Naive B cell (primary cell): ENCODE data around the gene FAM20A. TPM values are rescaled to one million over a fixed set of nuclear protein-coding genes. Genes with fewer than 3 reads are reported as not detected.

ENCODE experiments used
- ATAC-seq, 2 donors: fragments of 150-1000 bp; cut with Tn5 transposase; 2 replicates each; pipeline ENCODE4 v1.10.0; 2021; ENCODE audit warnings: low read depth in 2 of 2, mild to moderate bottlenecking in 2 of 2, moderate library complexity in 2 of 2
- DNase-seq: peaks from one replicate; pipeline ENCODE4 v3.0.0; 2022
- H3K27ac Mint-ChIP-seq, 6 donors: one replicate each; pipeline ENCODE4 v1.8.0; 2020 to 2022; ENCODE audit warnings: mild to moderate bottlenecking in 6 of 6, mixed read lengths in 6 of 6, moderate library complexity in 5 of 6, inconsistent platforms in 2 of 6
- H3K27me3 Mint-ChIP-seq, 3 donors: one replicate each; pipeline ENCODE4 v1.8.0; 2021 to 2022; ENCODE audit warnings: mixed read lengths in 3 of 3, mild to moderate bottlenecking in 1 of 3
- H3K36me3 Mint-ChIP-seq, 2 donors: one replicate each; pipeline ENCODE4 v1.8.0; 2020 to 2022; ENCODE audit warnings: mixed read lengths in 2 of 2, inconsistent platforms in 1 of 2, mild to moderate bottlenecking in 1 of 2
- H3K4me1 Mint-ChIP-seq, 3 donors: one replicate each; pipeline ENCODE4 v1.8.0; 2020 to 2022; ENCODE audit warnings: mixed read lengths in 3 of 3, inconsistent platforms in 1 of 3, mild to moderate bottlenecking in 1 of 3, moderate library complexity in 1 of 3
- H3K4me3 Mint-ChIP-seq, 8 donors: one replicate each; pipeline ENCODE4 v1.8.0; 2020 to 2022; ENCODE audit warnings: mild to moderate bottlenecking in 8 of 8, mixed read lengths in 8 of 8, moderate library complexity in 8 of 8, inconsistent platforms in 2 of 8
- H3K9me3 Mint-ChIP-seq, 7 donors: one replicate each; pipeline ENCODE4 v1.8.0; 2020 to 2022; ENCODE audit warnings: mixed read lengths in 7 of 7, mild to moderate bottlenecking in 5 of 7, inconsistent platforms in 2 of 7, moderate library complexity in 1 of 7
- polyA plus RNA-seq, 6 donors: library from polyadenylated mRNA; unstranded; fragments of 300-500 nt; fragmentation: Illumina TruSeq; gene quantifications; one replicate each; pipeline ENCODE4 v1.2.3, GENCODE V29; 2021; ENCODE audit warnings: low read depth in 6 of 6

Gene FAM20A
- polyA plus RNA-seq, 6 donors from 2014 or later = 0.11 to 0.13 TPM; not detected in 4

DNA sequence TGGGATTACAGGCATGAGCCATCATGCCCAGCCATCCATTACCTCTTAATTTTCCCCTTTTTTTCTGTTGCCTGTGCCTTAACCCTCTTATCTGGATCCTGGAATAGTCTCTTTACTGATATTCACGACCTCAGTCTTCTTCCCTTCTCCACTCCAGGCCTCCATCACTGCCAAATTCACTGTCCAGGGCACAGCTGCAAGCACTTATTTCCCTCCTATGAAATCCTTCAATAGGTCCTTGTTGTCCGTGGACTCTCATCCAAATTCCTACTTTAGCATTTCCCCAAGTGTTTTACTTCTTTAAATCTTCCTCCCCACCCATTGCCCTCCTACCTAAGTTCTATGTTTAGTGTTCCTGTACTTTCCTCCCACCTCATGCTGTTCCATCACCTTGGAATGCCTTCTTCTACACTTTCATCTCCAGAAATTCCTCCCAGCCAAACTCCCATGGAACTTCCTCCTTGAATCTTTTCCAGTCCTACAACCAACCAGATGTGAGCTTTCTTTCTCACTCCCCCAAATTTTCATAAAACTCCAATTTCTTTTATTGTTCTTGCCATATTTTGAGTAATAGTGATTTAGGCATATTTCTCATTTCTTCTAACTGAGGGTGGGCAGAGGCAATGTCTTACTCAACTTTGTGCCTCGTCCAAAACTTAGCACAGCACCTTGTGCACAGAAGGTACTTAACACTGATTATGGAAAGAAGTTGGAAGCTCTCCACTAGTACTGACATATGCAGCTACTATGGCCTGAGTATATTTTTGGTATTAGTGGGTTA, 35.3 kb downstream of the FAM20A start:
- no peak overlapping the region for H3K4me3 Mint-ChIP-seq
- ATAC-seq = no peak
- DNase-seq = no peak
- H3K27me3 Mint-ChIP-seq = peaks cover 14 to 25% (median 17%) of the 10 kb centered on the region in 3 donors
- peaks cover 0 to 4% (median 0%) of the 10 kb centered on the region in 7 donors for H3K9me3 Mint-ChIP-seq
- no peaks in the 10 kb centered on the region for H3K4me1 Mint-ChIP-seq
- no peaks in the 10 kb centered on the region for H3K36me3 Mint-ChIP-seq
- H3K27ac Mint-ChIP-seq = peak overlapping the region in 2 of 6 donors; percentile 30 to 58

DNA sequence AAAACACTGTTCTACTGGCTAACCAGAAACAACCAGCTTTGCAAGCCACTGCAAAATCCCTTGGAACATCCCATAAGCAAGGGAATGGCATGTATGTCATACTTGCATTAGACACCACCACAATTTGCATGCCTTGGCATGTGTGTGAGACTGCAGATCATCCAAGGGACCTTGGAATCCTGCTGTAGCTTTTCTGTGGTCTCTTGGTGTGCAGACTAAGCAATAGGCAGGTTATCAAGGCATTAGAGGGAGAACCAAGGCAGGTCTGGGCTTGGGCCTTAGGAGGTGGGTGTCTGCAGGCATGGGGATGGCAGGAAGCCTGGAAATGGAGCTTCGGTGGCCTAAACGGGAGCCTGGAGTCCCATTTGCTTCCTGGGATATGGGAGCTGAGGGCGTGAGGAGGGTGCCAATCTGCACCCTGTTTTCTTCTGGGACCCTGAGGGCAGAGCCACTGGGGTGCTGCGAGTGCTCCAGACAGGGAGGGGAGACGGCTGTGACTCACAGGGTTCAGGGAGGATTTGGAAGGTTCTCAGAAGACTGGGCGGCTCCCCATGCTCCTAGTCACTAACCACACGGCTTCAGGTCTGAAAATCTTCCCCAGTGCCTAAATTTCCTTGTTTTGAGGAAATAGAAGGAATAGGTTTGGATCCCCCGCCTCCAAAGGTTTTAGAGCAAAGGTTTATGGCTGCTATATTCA, 36.6 kb downstream of the FAM20A start:
- Mint-ChIP-seq H3K4me1 (no peaks in the 10 kb centered on the region), H3K4me3 (peak overlapping the region in 1 of 8 donors; percentile 53), H3K27me3 (peaks cover 14 to 25% (median 17%) of the 10 kb centered on the region in 3 donors), H3K36me3 (no peaks in the 10 kb centered on the region), H3K9me3 (peaks cover 0 to 4% (median 0%) of the 10 kb centered on the region in 7 donors), H3K27ac (peak overlapping the region in 2 of 6 donors; percentile 28 to 67)
- ATAC-seq (no peak), DNase-seq (no peak)

DNA sequence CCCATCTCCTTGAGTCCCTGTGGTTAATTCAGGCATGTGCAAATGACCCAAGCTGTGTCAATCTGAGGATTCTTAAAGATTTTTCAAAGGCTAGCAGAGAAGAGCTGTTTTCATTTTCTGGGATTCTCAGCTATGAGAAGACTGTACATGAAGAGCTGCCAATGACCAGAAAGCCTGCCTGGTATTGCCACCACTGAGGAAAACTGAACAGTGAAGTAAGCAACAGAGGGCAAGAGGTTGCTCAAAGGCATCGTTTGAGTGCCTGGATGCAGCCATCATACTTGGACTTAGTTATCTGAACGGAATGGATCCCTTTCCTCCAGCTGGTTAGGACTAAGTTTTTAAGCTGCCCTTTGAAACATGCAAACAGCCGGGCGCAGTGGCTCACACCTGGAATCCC, 38.4 kb downstream of the FAM20A start:
- Mint-ChIP-seq H3K9me3 (peaks cover 0 to 4% (median 0%) of the 10 kb centered on the region in 7 donors), H3K36me3 (no peaks in the 10 kb centered on the region), H3K27me3 (peaks cover 10 to 16% (median 14%) of the 10 kb centered on the region in 3 donors), H3K27ac (no peak overlapping the region), H3K4me3 (no peak overlapping the region), H3K4me1 (no peaks in the 10 kb centered on the region)
- ATAC-seq = no peak
- DNase-seq = no peak

DNA sequence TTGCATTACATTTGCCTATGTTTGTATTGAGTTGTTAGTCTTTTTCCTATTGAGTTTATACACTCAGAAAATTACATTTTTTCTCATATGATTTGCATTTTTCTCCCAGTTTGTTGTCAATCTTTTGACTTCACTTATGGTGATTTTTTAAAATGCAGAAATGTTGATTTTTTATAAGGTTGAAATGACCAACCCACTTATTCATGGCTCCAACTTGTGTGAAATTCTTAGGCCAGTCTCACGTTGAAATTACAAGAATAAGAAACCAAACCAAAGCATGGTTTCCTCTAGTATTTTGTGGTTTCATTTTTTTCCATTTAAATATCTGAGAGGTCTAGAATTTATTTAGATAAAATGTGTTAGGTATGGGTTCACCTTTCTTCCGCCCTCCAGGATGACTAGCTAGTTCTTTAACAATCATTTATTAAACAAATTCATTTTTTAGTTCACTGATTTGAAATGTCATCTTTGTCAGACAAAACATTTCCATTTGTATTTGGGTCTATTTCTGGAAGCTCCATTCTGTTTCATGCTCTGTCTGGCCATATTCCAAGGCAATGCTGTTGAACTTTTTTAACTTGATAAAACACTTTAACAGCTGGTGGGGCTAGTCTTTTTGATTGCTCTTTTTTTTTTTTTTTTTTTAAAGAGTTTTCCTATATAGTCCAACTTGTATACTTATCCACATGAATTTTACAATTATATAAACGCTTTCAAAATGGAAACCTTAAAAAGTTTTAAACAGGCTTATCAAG, 40.0 kb downstream of the FAM20A start:
- no peak for DNase-seq
- no peak for ATAC-seq
- Mint-ChIP-seq H3K36me3 (peaks cover 0 to 7% of the 10 kb centered on the region in 2 donors), H3K4me1 (no peaks in the 10 kb centered on the region), H3K27ac (no peak overlapping the region), H3K9me3 (peaks cover 0 to 4% (median 0%) of the 10 kb centered on the region in 7 donors), H3K27me3 (peaks cover 6 to 15% (median 13%) of the 10 kb centered on the region in 3 donors), H3K4me3 (no peak overlapping the region)

DNA sequence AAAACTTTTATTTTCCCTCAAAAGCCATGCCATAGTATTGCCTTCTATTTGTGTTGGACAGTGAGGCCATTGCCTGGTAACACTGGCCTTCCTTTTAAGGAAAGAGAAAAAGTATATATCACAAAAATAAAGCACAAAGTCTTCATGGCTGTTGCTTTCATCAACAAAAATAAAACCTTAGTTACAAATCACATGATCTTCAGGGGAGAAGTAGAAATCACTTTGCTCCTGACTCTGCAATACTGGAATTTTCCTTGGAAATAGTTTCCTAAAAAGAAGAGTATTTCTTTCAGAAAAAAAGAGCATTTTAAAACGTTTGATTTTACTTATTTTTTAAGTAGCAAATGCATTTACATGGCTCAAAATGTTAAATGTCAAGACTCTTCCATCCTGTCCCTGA, 41.9 kb downstream of the FAM20A start:
- no peak overlapping the region for H3K4me3 Mint-ChIP-seq
- ATAC-seq = no peak

DNA sequence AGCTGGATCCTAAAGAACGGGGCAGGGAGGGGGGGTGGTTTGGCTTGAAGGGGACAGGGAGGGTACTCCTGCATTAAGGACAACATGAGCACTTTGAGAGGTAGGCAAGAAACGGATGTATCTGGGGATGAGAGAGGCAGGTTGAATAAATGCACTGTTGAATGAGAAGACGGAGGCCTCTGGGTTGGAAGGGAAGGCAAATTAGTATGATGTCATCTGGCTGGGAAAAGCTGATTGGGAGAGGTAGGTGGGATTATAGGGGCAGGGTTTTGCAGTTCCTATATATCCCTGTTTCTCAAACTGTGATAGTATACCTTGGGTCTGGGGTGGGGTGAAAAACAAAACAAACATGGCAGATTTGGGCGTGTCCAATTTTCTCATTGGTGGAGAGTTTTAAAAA, 44.6 kb downstream of the FAM20A start:
- H3K9me3 Mint-ChIP-seq = no peaks in the 10 kb centered on the region
- ATAC-seq = no peak

More for the DNA sequence above, 41.9 kb downstream of the FAM20A start:
- Mint-ChIP-seq H3K27ac (no peak overlapping the region), H3K36me3 (peaks cover 0 to 13% of the 10 kb centered on the region in 2 donors), H3K4me1 (no peaks in the 10 kb centered on the region), H3K27me3 (peaks cover 0 to 5% (median under 1%) of the 10 kb centered on the region in 3 donors), H3K9me3 (peaks cover 0 to 2% (median 0%) of the 10 kb centered on the region in 7 donors)
- DNase-seq = no peak

DNA sequence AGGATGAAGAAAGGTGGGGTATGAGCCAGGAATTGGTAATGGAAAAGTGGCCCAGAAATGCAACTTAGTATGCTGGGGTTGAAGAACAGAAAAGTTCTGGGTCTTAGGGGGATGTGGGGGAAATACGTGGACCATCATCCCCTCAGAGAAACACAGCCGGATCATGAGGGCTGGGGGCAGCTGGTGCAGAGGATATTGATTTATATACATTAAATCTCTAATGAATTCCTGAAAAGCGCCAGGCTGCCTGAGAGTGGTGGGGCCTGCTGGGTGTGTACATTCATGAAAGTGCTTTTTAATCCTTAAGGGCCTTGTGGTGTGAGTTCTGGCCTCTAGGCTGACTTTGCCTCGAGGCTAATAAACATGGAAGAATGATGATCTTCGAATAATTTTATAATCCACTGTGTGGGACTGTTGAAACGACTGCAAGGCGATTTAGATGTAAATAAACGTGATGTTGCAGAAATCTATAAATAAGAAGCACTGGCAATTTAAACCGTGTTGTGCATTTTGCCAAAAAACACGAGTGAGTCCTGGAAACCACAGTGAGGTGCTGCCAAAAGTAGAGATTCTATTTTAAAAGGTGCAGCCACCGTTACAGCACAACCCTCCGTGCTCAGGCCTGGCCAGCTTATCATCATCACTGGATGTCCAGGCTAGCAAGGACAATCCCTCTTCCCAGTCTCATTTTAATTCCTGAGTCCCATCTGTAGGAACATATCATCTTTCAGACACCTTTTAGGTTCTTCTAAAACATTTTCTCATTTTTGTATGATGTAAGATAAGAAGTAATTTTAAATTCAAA, 56.9 kb downstream of the FAM20A start:
- Mint-ChIP-seq H3K9me3 (peaks cover 0 to 2% (median 0%) of the 10 kb centered on the region in 7 donors), H3K4me3 (no peak overlapping the region), H3K27me3 (no peaks in the 10 kb centered on the region), H3K36me3 (peaks cover 5 to 16% of the 10 kb centered on the region in 2 donors), H3K27ac (no peak overlapping the region), H3K4me1 (peaks cover 3 to 10% (median 4%) of the 10 kb centered on the region in 3 donors)
- ATAC-seq (no peak), DNase-seq (no peak)

More for the DNA sequence above, 44.6 kb downstream of the FAM20A start:
- Mint-ChIP-seq H3K27me3 (peaks cover 0 to 5% (median 0%) of the 10 kb centered on the region in 3 donors), H3K27ac (no peak overlapping the region), H3K36me3 (peaks cover 0 to 13% of the 10 kb centered on the region in 2 donors), H3K4me1 (no peaks in the 10 kb centered on the region), H3K4me3 (peak overlapping the region in 1 of 8 donors; percentile 20)
- DNase-seq = no peak

DNA sequence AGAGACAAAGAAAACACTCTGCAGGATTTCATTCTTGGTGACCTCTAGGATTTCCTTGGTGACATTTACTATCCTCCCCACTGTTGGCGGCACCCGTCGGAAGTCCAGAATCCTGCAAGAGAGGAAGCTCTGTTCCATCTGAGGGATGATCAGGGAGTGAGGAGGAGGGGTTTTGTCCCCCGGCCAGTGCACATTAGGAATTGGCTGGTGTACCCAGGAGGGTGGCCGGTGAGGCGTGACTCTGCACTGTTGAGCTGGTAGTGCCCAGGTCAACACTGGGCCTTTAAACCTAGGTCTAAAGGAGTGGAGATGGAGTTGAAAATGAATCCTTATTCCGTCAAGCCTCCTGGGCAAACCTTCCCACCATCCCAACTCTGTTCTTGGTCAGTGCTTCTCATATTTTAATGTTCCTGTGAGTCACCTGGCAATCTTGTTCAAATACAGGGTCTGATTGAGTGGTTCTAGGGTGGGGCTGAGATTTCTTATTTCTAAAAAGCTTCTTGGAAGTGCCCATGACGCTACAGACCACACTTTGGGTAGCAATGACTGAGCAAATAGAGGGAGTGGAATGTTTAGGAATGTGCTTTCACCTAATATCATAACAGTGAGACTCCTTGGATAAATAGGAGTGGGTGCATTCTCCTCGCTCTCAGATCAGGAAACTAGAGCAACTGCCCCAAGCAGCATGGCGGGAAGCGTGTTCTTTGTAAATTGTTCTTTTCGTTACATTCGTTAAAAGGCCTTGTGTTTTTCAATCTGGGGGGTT, 58.3 kb downstream of the FAM20A start:
- Mint-ChIP-seq H3K9me3 (peaks cover 0 to 2% (median 0%) of the 10 kb centered on the region in 7 donors), H3K4me1 (peaks cover 3 to 10% (median 7%) of the 10 kb centered on the region in 3 donors), H3K4me3 (peak overlapping the region in 1 of 8 donors; percentile 6), H3K36me3 (peaks cover 5 to 13% of the 10 kb centered on the region in 2 donors), H3K27me3 (no peaks in the 10 kb centered on the region), H3K27ac (no peak overlapping the region)
- DNase-seq (no peak), ATAC-seq (no peak)

DNA sequence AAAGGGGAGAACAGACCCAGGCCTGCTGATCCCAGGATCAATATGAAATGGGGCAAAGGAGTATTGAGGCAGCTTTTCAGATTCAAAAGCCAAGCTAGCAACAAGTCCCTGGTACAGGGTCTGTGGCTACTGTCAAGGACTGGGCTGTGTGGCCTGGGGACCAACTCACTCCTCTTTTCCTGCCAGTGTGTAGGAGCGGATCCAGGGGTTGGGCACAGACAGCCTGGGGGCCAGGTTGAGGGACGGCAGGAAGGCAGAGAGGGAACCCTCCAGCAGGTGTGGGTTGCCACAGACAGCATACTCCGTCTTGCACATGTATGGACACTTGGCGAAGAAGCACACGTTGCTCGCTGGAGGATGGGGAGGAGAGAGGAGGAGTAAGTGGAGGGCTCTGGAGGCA, 59.4 kb downstream of the FAM20A start:
- H3K4me1 Mint-ChIP-seq = peaks cover 3 to 10% (median 7%) of the 10 kb centered on the region in 3 donors
- peaks cover 0 to 1% (median 0%) of the 10 kb centered on the region in 7 donors for H3K9me3 Mint-ChIP-seq
- H3K27ac Mint-ChIP-seq = peak overlapping the region in 2 of 6 donors; percentile 66 to 78
- ATAC-seq (no peak), DNase-seq (no peak)
- peaks cover 5 to 8% of the 10 kb centered on the region in 2 donors for H3K36me3 Mint-ChIP-seq
- no peak overlapping the region for H3K4me3 Mint-ChIP-seq
- H3K27me3 Mint-ChIP-seq = no peaks in the 10 kb centered on the region

DNA sequence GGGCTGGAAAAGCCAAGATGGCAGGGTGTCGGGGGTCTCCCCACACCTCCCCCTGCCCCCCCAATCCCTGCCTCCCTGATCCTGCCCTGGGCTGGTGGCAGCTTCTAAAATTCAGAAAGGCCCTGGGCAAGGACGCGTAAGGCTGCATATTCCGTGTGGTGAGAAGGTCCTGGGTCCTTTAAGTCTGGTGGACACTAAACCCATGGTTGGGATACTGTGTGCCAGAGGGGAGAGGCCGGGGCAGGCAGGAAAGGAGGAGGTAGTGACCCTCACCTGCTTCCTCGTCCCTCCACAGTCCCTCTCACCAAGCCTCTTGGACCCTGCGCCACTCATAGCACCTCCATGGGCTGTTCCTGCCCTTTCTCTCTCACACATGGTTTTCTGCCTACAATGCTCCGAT, 60.2 kb downstream of the FAM20A start:
- no peaks in the 10 kb centered on the region for H3K9me3 Mint-ChIP-seq
- no peak overlapping the region for H3K4me3 Mint-ChIP-seq
- DNase-seq = no peak
- H3K4me1 Mint-ChIP-seq = peaks cover 3 to 10% (median 7%) of the 10 kb centered on the region in 3 donors
- peak overlapping the region in 1 of 6 donors; percentile 77 for H3K27ac Mint-ChIP-seq
- peaks cover under 1 to 8% of the 10 kb centered on the region in 2 donors for H3K36me3 Mint-ChIP-seq
- no peaks in the 10 kb centered on the region for H3K27me3 Mint-ChIP-seq
- no peak for ATAC-seq

DNA sequence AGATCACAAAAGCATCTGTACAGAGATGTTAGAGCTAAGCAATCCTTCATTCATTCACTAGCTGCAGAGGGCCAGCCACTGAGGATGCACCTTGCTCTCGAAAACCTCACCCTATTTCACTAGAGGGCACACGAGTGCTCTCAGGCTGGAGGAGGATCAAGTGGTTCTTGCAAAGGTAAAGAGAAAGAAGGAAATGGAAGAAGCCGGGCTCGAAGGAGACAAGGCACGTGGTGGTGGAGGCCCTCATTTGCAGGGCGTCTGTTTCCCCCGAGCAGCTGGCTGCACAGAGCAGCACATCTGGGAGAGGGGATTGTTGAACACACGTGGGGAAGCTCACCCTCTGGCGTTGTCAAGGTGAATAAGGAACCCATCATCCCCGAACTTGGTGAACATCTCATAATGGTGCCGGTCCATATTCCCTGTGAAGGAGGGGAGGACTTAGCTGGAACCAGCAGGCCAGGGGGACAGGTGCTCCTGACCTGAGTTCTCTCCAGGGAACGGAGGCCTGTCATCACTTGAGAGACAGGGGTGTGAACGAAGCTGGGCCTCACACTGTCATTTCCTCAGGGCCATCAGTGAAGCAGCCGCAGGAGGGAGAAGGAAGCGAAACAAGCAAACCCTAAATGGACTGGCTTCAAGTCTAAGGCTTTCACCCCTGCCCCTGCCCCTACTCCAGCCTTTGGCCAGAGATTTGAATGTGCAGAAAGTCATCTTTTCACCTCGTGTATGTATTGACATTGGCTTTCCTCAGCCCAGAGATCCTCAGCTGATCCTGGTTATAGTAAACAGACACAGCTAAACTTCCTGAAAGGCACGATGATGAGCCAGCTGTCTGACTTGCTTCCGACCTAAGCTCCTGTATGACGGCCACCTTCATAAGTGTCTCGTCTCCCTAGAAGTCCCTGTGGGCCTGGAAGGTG, 61.4 kb downstream of the FAM20A start:
- H3K27ac Mint-ChIP-seq = peak overlapping the region in 5 of 6 donors; percentile 47 to 76 (median 72)
- ATAC-seq (peak in 1 of 2 donors; percentile 53), DNase-seq (no peak)
- H3K36me3 Mint-ChIP-seq = peaks cover 3 to 8% of the 10 kb centered on the region in 2 donors
- H3K4me3 Mint-ChIP-seq = peak overlapping the region in 1 of 8 donors; percentile 1
- H3K4me1 Mint-ChIP-seq = peaks cover 3 to 10% (median 7%) of the 10 kb centered on the region in 3 donors
- H3K27me3 Mint-ChIP-seq = no peaks in the 10 kb centered on the region
- H3K9me3 Mint-ChIP-seq = no peaks in the 10 kb centered on the region
